HCT116 (cell line): ENCODE measurements around the gene TRPV4. TPM values are rescaled to one million over a fixed set of nuclear protein-coding genes. Genes with fewer than 3 reads are reported as not detected.

Source experiments
- ATAC-seq: fragments of 200-7000 bp; cut with Tn5 transposase; 2 replicates; pipeline ENCODE4 v1.9.1; 2020; ENCODE audit warnings: mild to moderate bottlenecking, moderate library complexity
- BruUV-seq: library from RNA; stranded (reverse); fragments of 400-500 nt; replicated peaks from 2 replicates; lab custom pipeline; 2021; lab: Mats Ljungman, UMichigan
- CTCF ChIA-PET: fragments of 300-600 bp; sonication (Branson Sonifier 250); formaldehyde crosslinking; loops from one replicate; lab custom pipeline; 2021; ENCODE audit warnings: antibody characterized with exemption; lab: Charles Lee
- POLR2A ChIA-PET: fragments of 300-600, 350-600 bp; sonication (Branson Sonifier 250); formaldehyde crosslinking; loops from one replicate; lab custom pipeline; 2021; ENCODE audit warnings: antibody characterized with exemption; lab: Charles Lee
- RAD21 ChIA-PET, 2 experiments: fragments of 300-600 bp; sonication (Branson Sonifier 250); formaldehyde crosslinking; loops; one replicate each; lab custom pipeline; 2023; ENCODE audit warnings: low total read pairs in 2 of 2; ENCODE audit not compliant: uncharacterized antibody in 2 of 2, unreplicated experiment in 2 of 2, low non-redundant PET in 1 of 2; lab: Charles Lee
- DNase-seq: peaks from one replicate; pipeline ENCODE4 v3.0.0-alpha.2; 2010; ENCODE audit warnings: low read depth, low spot score
- H2AFZ ChIP-seq: fragments of 200-600 bp; shearing (Covaris generic), sonication (generic); 2 replicates; pipeline ENCODE4 v1.6.1; 2017; ENCODE audit warnings: low read depth, mixed run types, mixed read lengths, antibody characterized with exemption, low read length; ENCODE audit not compliant: poor library complexity, severe bottlenecking
- H3K27ac ChIP-seq: 2 replicates; pipeline ENCODE4 v1.5.1; 2012; ENCODE audit warnings: low read depth, low read length
- H3K27me3 ChIP-seq: fragments of 200-600 bp; sonication (generic); 2 replicates; pipeline ENCODE4 v1.6.1; 2016; ENCODE audit warnings: mixed run types, low read length, mixed read lengths; ENCODE audit not compliant: insufficient read depth
- H3K36me3 ChIP-seq, 2 experiments: fragments of 200-500 bp in 1 of 2; fragments of 200-600 bp in 1 of 2; sonication (Bioruptor generic) in 1 of 2; sonication (generic) in 1 of 2; 2 replicates each; pipeline versions ENCODE4 v1.5.1 to v1.6.1; 2014 to 2016; ENCODE audit warnings: low read length in 2 of 2, inconsistent platforms in 1 of 2, mixed read lengths in 1 of 2, mixed run types in 1 of 2; ENCODE audit not compliant: insufficient read depth in 2 of 2, control insufficient read depth in 1 of 2
- H3K4me1 ChIP-seq, 2 experiments: fragments of 200-600 bp in 1 of 2; sonication (generic) in 1 of 2; 2 replicates each; pipeline versions ENCODE4 v1.5.1 to v1.6.1; 2012 to 2017; ENCODE audit warnings: low read length in 2 of 2, inconsistent platforms in 1 of 2, mild to moderate bottlenecking in 1 of 2, mixed read lengths in 1 of 2, mixed run types in 1 of 2, moderate library complexity in 1 of 2; ENCODE audit not compliant: insufficient read depth in 2 of 2, control insufficient read depth in 1 of 2
- H3K4me2 ChIP-seq: fragments of 200-600 bp; sonication (generic); 2 replicates; pipeline ENCODE4 v1.6.1; 2017; ENCODE audit warnings: mixed run types, low read length, mixed read lengths
- H3K4me3 ChIP-seq, 2 experiments: fragments of 200-600 bp in 1 of 2; sonication (generic) in 1 of 2; replicated peaks in 1 of 2; 2 replicates each; pipeline ENCODE4 v1.5.1; 2011 to 2016; ENCODE audit warnings: low read length in 2 of 2, control low read depth in 1 of 2, low read depth in 1 of 2, mild to moderate bottlenecking in 1 of 2, mixed read lengths in 1 of 2, mixed run types in 1 of 2
- H3K79me2 ChIP-seq: fragments of 200-600 bp; sonication (generic); 2 replicates; pipeline ENCODE4 v1.6.1; 2017; ENCODE audit warnings: mild to moderate bottlenecking, mixed run types, low read length, moderate library complexity, mixed read lengths; ENCODE audit not compliant: insufficient read depth
- H3K9ac ChIP-seq: fragments of 200-600 bp; sonication (generic); 2 replicates; pipeline ENCODE4 v1.6.1; 2016; ENCODE audit warnings: low read length, mixed read lengths
- H3K9me2 ChIP-seq: fragments of 200-600 bp; sonication (generic), shearing (Covaris generic); 2 replicates; pipeline ENCODE4 v1.6.1; 2017; ENCODE audit warnings: mixed run types, mild to moderate bottlenecking, moderate library complexity; ENCODE audit not compliant: insufficient read depth
- H3K9me3 ChIP-seq, 2 experiments: fragments of 200-500 bp in 1 of 2; fragments of 200-600 bp in 1 of 2; sonication (Bioruptor generic) in 1 of 2; sonication (generic) in 1 of 2; 2 replicates each; pipeline ENCODE4 v1.6.1; 2014 to 2017; ENCODE audit warnings: low read length in 2 of 2, mixed read lengths in 2 of 2, inconsistent platforms in 1 of 2, low read depth in 1 of 2, mild to moderate bottlenecking in 1 of 2, mixed run types in 1 of 2, moderate library complexity in 1 of 2; ENCODE audit not compliant: control insufficient read depth in 1 of 2, insufficient read depth in 1 of 2
- H4K20me1 ChIP-seq: fragments of 200-600 bp; sonication (generic), shearing (Covaris generic); 2 replicates; pipeline ENCODE4 v1.6.1; 2017; ENCODE audit warnings: mixed run types, mild to moderate bottlenecking, moderate library complexity; ENCODE audit not compliant: insufficient read depth
- CBX3 ChIP-seq: IDR thresholded peaks from 2 replicates; pipeline ENCODE4 v1.6.1; 2012; ENCODE audit warnings: low read depth
- CEBPB ChIP-seq: IDR thresholded peaks from 2 replicates; pipeline ENCODE4 v1.6.1; 2012; ENCODE audit warnings: low read depth
- EGR1 ChIP-seq: IDR thresholded peaks from 2 replicates; pipeline ENCODE4 v1.6.1; 2012; ENCODE audit warnings: low read depth
- ELF1 ChIP-seq: IDR thresholded peaks from 2 replicates; pipeline ENCODE4 v1.6.1; 2012; ENCODE audit warnings: low read depth, borderline replicate concordance
- EZH2 ChIP-seq: fragments of 200-600 bp; sonication (generic); IDR thresholded peaks from 2 replicates; pipeline ENCODE4 v1.6.1; 2017; ENCODE audit warnings: antibody characterized with exemption, mixed run types
- FOSL1 ChIP-seq: IDR thresholded peaks from 2 replicates; pipeline ENCODE4 v1.6.1; 2012; ENCODE audit warnings: low read depth
- JUND ChIP-seq: IDR thresholded peaks from 2 replicates; pipeline ENCODE4 v1.6.1; 2012
- SP1 ChIP-seq: IDR thresholded peaks from 2 replicates; pipeline ENCODE4 v1.6.1; 2012; ENCODE audit warnings: low read depth
- TCF7L2 ChIP-seq: IDR thresholded peaks from 2 replicates; pipeline ENCODE4 v1.7.0; 2011; ENCODE audit warnings: borderline replicate concordance, inconsistent platforms; ENCODE audit not compliant: insufficient read depth, insufficient read length; ENCODE audit errors: extremely low read depth
- YY1 ChIP-seq: IDR thresholded peaks from 2 replicates; pipeline ENCODE4 v1.6.1; 2011; ENCODE audit warnings: low read length, low read depth, moderate library complexity, mild to moderate bottlenecking; ENCODE audit not compliant: insufficient replicate concordance; ENCODE audit errors: extremely low read depth
- ZNF274 ChIP-seq: fragments of 200-500 bp; sonication (Bioruptor generic); IDR thresholded peaks from 2 replicates; pipeline ENCODE4 v1.6.1; 2014; ENCODE audit warnings: mild to moderate bottlenecking, low read depth, low read length, inconsistent platforms
- intact Hi-C: fragments of 100-400 bp; cut with micrococcal nuclease; formaldehyde crosslinking; loops from 2 replicates; pipeline ENCODE4 v1.10.0; 2022
- total RNA-seq: library from RNA; stranded (reverse); gene quantifications from one replicate; pipeline ENCODE4 v1.2.1, GENCODE V29; 2021; ENCODE audit not compliant: unreplicated experiment
- TF ChIP-seq, protein P1 (sequence below): IDR thresholded peaks from 2 replicates; pipeline ENCODE4 v1.6.1; 2012
- TF ChIP-seq, protein P2 (sequence below): IDR thresholded peaks from 2 replicates; pipeline ENCODE4 v1.6.1; 2012

Gene TRPV4
- total RNA-seq, 1 experiment from 2014 or later, result 0.54 TPM

DNA sequence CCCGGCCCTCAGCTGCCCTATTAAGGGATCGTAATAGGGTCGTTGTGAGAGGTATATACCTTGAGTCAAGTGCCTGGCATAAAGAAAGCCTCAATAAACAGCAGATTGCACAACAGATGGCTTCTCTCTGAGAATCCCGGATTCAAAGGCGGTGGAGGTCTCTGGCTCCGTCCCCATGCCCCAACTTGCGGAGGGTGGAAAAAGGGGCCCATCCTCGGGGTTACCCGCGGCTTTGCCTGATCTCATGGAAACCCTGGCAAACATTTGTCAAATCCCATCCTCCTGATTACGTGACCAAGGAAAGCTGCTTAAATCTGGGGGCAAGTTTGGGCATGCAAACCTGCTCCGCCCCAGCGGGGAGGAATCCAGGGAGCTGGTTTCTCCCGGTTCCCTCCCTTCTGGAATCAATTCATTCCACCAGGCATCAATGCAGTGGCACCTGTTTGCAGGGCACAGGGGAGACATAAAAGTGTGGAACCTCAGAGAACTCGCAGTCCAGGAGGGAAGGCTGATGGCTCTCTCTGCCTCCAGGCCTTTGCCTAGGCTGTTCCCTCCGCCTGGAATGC, 12.3 kb downstream of the TRPV4 start:
- CTCF ChIA-PET, result no interaction called here
- Histone ChIP-seq H3K27me3 (no peaks in the 10 kb centered on the region), H3K79me2 (no peaks in the 10 kb centered on the region), H3K36me3 (no peaks in the 10 kb centered on the region), H3K4me2 (no peak overlapping the region), H3K4me1 (peaks cover 9 to 36% of the 10 kb centered on the region in 2 experiments; a peak in 3 of 4 replicates), H3K9me2 (no peaks in the 10 kb centered on the region), H3K4me3 (no peak overlapping the region), H3K9me3 (no peaks in the 10 kb centered on the region), H3K27ac (peak overlapping the region; percentile 8; the same call in 1 of the 2 replicates), H3K9ac (no peak overlapping the region), H2AFZ (peak overlapping the region; percentile 37), H4K20me1 (no peaks in the 10 kb centered on the region)
- RAD21 ChIA-PET, result no interaction called here
- POLR2A ChIA-PET, result no interaction called here
- intact Hi-C loops, result no loop called here
- TF ChIP-seq CBX3, result no peak
- no peak for TF ChIP-seq CEBPB
- no peak for TF ChIP-seq EGR1
- TF ChIP-seq, protein P1, sequence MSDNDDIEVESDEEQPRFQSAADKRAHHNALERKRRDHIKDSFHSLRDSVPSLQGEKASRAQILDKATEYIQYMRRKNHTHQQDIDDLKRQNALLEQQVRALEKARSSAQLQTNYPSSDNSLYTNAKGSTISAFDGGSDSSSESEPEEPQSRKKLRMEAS, result no peak
- TF ChIP-seq EZH2, result no peak
- no peak for TF ChIP-seq TCF7L2
- TF ChIP-seq JUND, result no peak
- TF ChIP-seq, protein P2, sequence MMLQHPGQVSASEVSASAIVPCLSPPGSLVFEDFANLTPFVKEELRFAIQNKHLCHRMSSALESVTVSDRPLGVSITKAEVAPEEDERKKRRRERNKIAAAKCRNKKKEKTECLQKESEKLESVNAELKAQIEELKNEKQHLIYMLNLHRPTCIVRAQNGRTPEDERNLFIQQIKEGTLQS, result no peak
- TF ChIP-seq ZNF274, result no peak
- TF ChIP-seq ELF1, result no peak
- TF ChIP-seq SP1, result no peak
- no peak for TF ChIP-seq FOSL1
- TF ChIP-seq YY1, result no peak
- no TSS peak for BruUV-seq
- DNase-seq, result no peak
- ATAC-seq, result no peak
